A549 (cell line): ENCODE results near the gene TFB2M. TPM values are rescaled to one million over a fixed set of nuclear protein-coding genes. Genes with fewer than 3 reads are reported as not detected.

Experiments
- ATAC-seq, 2 experiments: fragments of 200-7000 bp in 1 of 2; fragments of >200 bp in 1 of 2; cut with Nextera tagmentation in 1 of 2; cut with Tn5 transposase in 1 of 2; 3 replicates each; pipeline versions ENCODE4 v1.8.0 to v1.9.1; 2018 to 2020; ENCODE audit warnings: mild to moderate bottlenecking in 1 of 2, moderate library complexity in 1 of 2
- CTCF ChIA-PET: fragments of 300-600 bp; sonication (Branson Sonifier 250); formaldehyde crosslinking; extraction: SDS; loops from one replicate; lab custom pipeline; 2021; ENCODE audit warnings: antibody characterized with exemption, inconsistent platforms; lab: Yijun Ruan, JAX
- POLR2A ChIA-PET: fragments of 350-600 bp; formaldehyde crosslinking; extraction: SDS; loops from one replicate; lab custom pipeline; 2021; ENCODE audit warnings: antibody characterized with exemption, inconsistent platforms; lab: Yijun Ruan, JAX
- DNase-seq, 2 experiments: peaks; one replicate each; pipeline versions ENCODE4 v3.0.0 to v3.0.0-alpha.2; 2011 to 2016; ENCODE audit warnings: low read depth in 1 of 2, low spot score in 1 of 2
- FAIRE-seq: peaks from 2 replicates; lab custom pipeline; 2011; peaks lifted over from hg19 to GRCh38; lab: Jason Lieb, UNC
- H3K27ac ChIP-seq, 2 experiments: fragments of >200 bp; sonication (Bioruptor Twin); formaldehyde crosslinking; 3 replicates each; pipeline ENCODE4 v1.5.1; 2016 to 2017
- H3K4me1 ChIP-seq: fragments of >200 bp; sonication (Bioruptor Twin); formaldehyde crosslinking; 3 replicates; pipeline ENCODE4 v1.6.1; 2016
- H3K4me2 ChIP-seq: fragments of >200 bp; sonication (Bioruptor Twin); formaldehyde crosslinking; 3 replicates; pipeline ENCODE4 v1.6.1; 2016
- H3K4me3 ChIP-seq: fragments of >200 bp; sonication (Bioruptor Twin); formaldehyde crosslinking; 3 replicates; pipeline ENCODE4 v1.5.1; 2016
- H3K9me3 ChIP-seq: fragments of >200 bp; sonication (Bioruptor Twin); formaldehyde crosslinking; 3 replicates; pipeline ENCODE4 v1.6.1; 2016
- CHD2 ChIP-seq: fragments of 150-350 bp; IDR thresholded peaks from 2 replicates; pipeline ENCODE4 v1.6.1; 2014; ENCODE audit warnings: low read length; ENCODE audit not compliant: partially characterized antibody
- EP300 ChIP-seq, 2 experiments: fragments of >200 bp; sonication (Bioruptor Twin); formaldehyde crosslinking; IDR thresholded peaks; 2 replicates in 1 of 2; 3 replicates in 1 of 2; pipeline ENCODE4 v1.6.1; 2016 to 2017
- FOSL2 ChIP-seq, 2 experiments: fragments of 450-650 bp in 1 of 2; fragments of >200 bp in 1 of 2; sonication (Bioruptor Twin) in 1 of 2; formaldehyde crosslinking; IDR thresholded peaks; 2 replicates each; pipeline versions ENCODE4 v1.5.0 to v1.6.1; 2016 to 2020; ENCODE audit warnings: mild to moderate bottlenecking in 1 of 2, moderate library complexity in 1 of 2
- HDAC2 ChIP-seq: fragments of 200-600 bp; sonication (generic); IDR thresholded peaks from 2 replicates; pipeline ENCODE4 v1.6.1; 2016
- HEYL ChIP-seq: fragments of 250-450 bp; sonication (Bioruptor Pico); IDR thresholded peaks from 2 replicates; pipeline ENCODE4 v1.8.0; 2021; ENCODE audit warnings: mild to moderate bottlenecking, moderate library complexity
- HOXA7 ChIP-seq: fragments of 250-450 bp; sonication (Bioruptor Pico); IDR thresholded peaks from 2 replicates; pipeline ENCODE4 v1.5.0; 2020; ENCODE audit warnings: mild to moderate bottlenecking, moderate library complexity
- HOXB5 ChIP-seq: fragments of 250-450 bp; sonication (Bioruptor Pico); IDR thresholded peaks from 2 replicates; pipeline ENCODE4 v1.5.0; 2020; ENCODE audit warnings: mild to moderate bottlenecking, moderate library complexity
- JUN ChIP-seq, 2 experiments: fragments of >200 bp; sonication (Bioruptor Twin); formaldehyde crosslinking; IDR thresholded peaks; 2 replicates in 1 of 2; 3 replicates in 1 of 2; pipeline ENCODE4 v1.6.1; 2016 to 2017
- KDM1A ChIP-seq: fragments of 200-600 bp; sonication (generic); IDR thresholded peaks from 2 replicates; pipeline ENCODE4 v1.6.1; 2016; ENCODE audit warnings: low read depth, mild to moderate bottlenecking
- KDM5A ChIP-seq: fragments of 200-600 bp; sonication (generic); IDR thresholded peaks from 2 replicates; pipeline ENCODE4 v1.6.1; 2016; ENCODE audit warnings: antibody characterized with exemption, mild to moderate bottlenecking
- MAFK ChIP-seq: fragments of 450-650 bp; IDR thresholded peaks from 2 replicates; pipeline ENCODE4 v1.6.1; 2014; ENCODE audit not compliant: partially characterized antibody
- MAX ChIP-seq: IDR thresholded peaks from 2 replicates; pipeline ENCODE4 v1.6.1; 2012
- MYC ChIP-seq: IDR thresholded peaks from 2 replicates; pipeline ENCODE4 v1.6.1; 2012; ENCODE audit warnings: mild to moderate bottlenecking, inconsistent platforms, low read length, improper control_type of control experiment, borderline replicate concordance
- NPAS2 ChIP-seq: fragments of 250-450 bp; sonication (Bioruptor Pico); IDR thresholded peaks from 2 replicates; pipeline ENCODE4 v1.8.0; 2022; ENCODE audit warnings: mild to moderate bottlenecking, moderate library complexity, borderline replicate concordance
- PHF8 ChIP-seq: fragments of 200-600 bp; sonication (generic); IDR thresholded peaks from 2 replicates; pipeline ENCODE4 v1.6.1; 2016; ENCODE audit warnings: low read depth, mild to moderate bottlenecking, antibody characterized with exemption, moderate library complexity, borderline replicate concordance
- SMC3 ChIP-seq: fragments of >200 bp; sonication (Bioruptor Twin); formaldehyde crosslinking; IDR thresholded peaks from 3 replicates; pipeline ENCODE4 v1.6.1; 2018; ENCODE audit warnings: inconsistent platforms
- SREBF2 ChIP-seq: fragments of 450-650 bp; IDR thresholded peaks from 2 replicates; pipeline ENCODE4 v1.6.1; 2014; ENCODE audit warnings: mild to moderate bottlenecking, moderate library complexity
- TP53 ChIP-seq: fragments of 250-450 bp; sonication (Bioruptor Pico); IDR thresholded peaks from 2 replicates; pipeline ENCODE4 v1.5.0; 2021; ENCODE audit warnings: mild to moderate bottlenecking, moderate library complexity
- ZNF302 ChIP-seq: fragments of 250-450 bp; sonication (Bioruptor Pico); IDR thresholded peaks from 2 replicates; pipeline ENCODE4 v1.9.0; 2021; ENCODE audit warnings: inconsistent platforms, mild to moderate bottlenecking, moderate library complexity
- WGBS: methylation state at CpG from one replicate; pipeline ENCODE4 v1.1.6; 2017; ENCODE audit errors: missing lambda C conversion rate; 5-methylcytosine and 5-hydroxymethylcytosine counted together
- polyA plus RNA-seq, 4 experiments: library from polyadenylated mRNA; depleted of rRNA in 3 of 4; stranded (reverse); fragments of >200 nt; fragmentation: RNase III in 1 of 4; extraction: RNeasy Plus Mini Kit Qiagen cat#74134 plus additional on column Dnase treatment in 1 of 4; gene quantifications; 2 replicates in 3 of 4; 3 replicates in 1 of 4; pipeline ENCODE4 v1.2.3, GENCODE V29; 2011 to 2017
- TF ChIP-seq, protein P1 (sequence below): fragments of 200-600 bp; sonication (generic); IDR thresholded peaks from 2 replicates; pipeline ENCODE4 v1.6.1; 2016; ENCODE audit warnings: antibody characterized with exemption, mild to moderate bottlenecking, moderate library complexity
- TF ChIP-seq, protein P2 (sequence below): fragments of 150-350 bp; IDR thresholded peaks from 2 replicates; pipeline ENCODE4 v1.6.1; 2014; ENCODE audit warnings: low read depth, mild to moderate bottlenecking, low read length

Gene TFB2M
- polyA plus RNA-seq, 2 of the 4 experiments (the other 2 are of a cell fraction) = 27.7 to 59.9 TPM

DNA sequence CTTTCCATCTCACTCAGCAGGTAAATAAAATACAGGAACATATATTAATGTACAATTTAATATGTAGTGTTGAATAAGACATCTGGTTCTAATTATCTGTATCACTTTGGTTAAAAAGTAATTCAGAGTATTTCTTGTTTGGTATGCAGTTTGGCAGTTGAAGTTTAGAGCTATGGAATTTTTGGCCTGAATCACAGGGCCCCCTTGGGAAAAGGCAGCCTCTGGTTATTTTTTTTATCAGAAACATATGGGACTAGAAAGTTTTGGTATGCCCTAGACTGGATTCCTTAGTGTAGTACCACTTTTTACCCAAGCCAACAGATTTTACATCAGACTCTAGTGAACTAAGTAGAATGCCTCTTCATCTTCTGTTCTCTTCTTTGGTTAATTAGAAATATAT lies 26.6 kb upstream of the TFB2M start:
- ATAC-seq (no peak), DNase-seq (no peak), FAIRE-seq (no peak)
- POLR2A ChIA-PET = no interaction called here
- H3K9me3 ChIP-seq = no peaks in the 10 kb centered on the region
- no peak overlapping the region for H3K4me2 ChIP-seq
- no peak overlapping the region for H3K27ac ChIP-seq
- CTCF ChIA-PET = interaction anchor here (1.5 kb wide), 1 partner anchor 20 kb away, joined by 6 read pairs; no protein-coding TSS in a partner anchor
- no peak overlapping the region for H3K4me3 ChIP-seq
- TF ChIP-seq PHF8 (no peak), KDM5A (no peak), TP53 (CRISPR knock-in tag) (no peak), HOXA7 (no peak), SREBF2 (no peak), ZNF302 (CRISPR knock-in tag) (no peak), MAX (no peak), NPAS2 (CRISPR knock-in tag) (no peak), HEYL (CRISPR knock-in tag) (no peak), KDM1A (no peak), JUN (IDR thresholded peaks at IDR 0.05) (no peak), SMC3 (no peak), MYC (no peak), HOXB5 (CRISPR knock-in tag) (no peak), FOSL2 (IDR thresholded peaks at IDR 0.05) (no peak), FOSL2 (CRISPR knock-in tag; IDR thresholded peaks at IDR 0.05) (no peak), MAFK (no peak)
- TF ChIP-seq, protein P1, sequence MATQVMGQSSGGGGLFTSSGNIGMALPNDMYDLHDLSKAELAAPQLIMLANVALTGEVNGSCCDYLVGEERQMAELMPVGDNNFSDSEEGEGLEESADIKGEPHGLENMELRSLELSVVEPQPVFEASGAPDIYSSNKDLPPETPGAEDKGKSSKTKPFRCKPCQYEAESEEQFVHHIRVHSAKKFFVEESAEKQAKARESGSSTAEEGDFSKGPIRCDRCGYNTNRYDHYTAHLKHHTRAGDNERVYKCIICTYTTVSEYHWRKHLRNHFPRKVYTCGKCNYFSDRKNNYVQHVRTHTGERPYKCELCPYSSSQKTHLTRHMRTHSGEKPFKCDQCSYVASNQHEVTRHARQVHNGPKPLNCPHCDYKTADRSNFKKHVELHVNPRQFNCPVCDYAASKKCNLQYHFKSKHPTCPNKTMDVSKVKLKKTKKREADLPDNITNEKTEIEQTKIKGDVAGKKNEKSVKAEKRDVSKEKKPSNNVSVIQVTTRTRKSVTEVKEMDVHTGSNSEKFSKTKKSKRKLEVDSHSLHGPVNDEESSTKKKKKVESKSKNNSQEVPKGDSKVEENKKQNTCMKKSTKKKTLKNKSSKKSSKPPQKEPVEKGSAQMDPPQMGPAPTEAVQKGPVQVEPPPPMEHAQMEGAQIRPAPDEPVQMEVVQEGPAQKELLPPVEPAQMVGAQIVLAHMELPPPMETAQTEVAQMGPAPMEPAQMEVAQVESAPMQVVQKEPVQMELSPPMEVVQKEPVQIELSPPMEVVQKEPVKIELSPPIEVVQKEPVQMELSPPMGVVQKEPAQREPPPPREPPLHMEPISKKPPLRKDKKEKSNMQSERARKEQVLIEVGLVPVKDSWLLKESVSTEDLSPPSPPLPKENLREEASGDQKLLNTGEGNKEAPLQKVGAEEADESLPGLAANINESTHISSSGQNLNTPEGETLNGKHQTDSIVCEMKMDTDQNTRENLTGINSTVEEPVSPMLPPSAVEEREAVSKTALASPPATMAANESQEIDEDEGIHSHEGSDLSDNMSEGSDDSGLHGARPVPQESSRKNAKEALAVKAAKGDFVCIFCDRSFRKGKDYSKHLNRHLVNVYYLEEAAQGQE = no peak
- TF ChIP-seq, protein P2, sequence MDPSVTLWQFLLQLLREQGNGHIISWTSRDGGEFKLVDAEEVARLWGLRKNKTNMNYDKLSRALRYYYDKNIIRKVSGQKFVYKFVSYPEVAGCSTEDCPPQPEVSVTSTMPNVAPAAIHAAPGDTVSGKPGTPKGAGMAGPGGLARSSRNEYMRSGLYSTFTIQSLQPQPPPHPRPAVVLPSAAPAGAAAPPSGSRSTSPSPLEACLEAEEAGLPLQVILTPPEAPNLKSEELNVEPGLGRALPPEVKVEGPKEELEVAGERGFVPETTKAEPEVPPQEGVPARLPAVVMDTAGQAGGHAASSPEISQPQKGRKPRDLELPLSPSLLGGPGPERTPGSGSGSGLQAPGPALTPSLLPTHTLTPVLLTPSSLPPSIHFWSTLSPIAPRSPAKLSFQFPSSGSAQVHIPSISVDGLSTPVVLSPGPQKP = no peak
- 0 out of 3 replicates have a peak, but pooled peaks cover 8% of the 10 kb centered on the region for H3K4me1 ChIP-seq

DNA sequence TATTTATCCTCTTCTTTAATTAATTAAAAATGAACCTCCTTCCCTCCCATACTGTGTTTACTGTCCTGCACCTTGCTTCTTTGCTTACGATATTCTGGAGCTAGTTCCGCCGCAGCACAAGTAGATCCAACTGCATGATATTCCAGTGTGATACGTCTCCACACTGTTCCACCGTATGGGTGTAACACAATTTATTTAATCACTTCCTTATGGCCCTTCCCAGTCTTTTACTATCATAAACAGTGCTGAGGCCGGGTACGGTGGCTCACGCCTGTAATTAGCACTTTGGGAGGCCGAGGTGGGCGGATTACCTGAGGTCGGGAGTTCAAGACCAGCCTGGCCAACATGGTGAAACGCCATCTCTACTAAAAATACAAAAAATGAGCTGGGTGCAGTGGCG lies 25.9 kb upstream of the TFB2M start:
- no peak for ATAC-seq
- no peak overlapping the region for H3K4me3 ChIP-seq
- WGBS = 88% methylated on average over 13 of the region's 13 CpGs
- H3K27ac ChIP-seq = no peak overlapping the region
- ChIA-PET CTCF (no interaction called here), POLR2A (no interaction called here)
- no peaks in the 10 kb centered on the region for H3K9me3 ChIP-seq
- no peak for DNase-seq
- no peak for FAIRE-seq
- TF ChIP-seq HEYL (CRISPR knock-in tag) (no peak), EP300 (IDR thresholded peaks at IDR 0.05) (no peak), HDAC2 (no peak), HOXB5 (CRISPR knock-in tag) (no peak), CHD2 (no peak)
- TF ChIP-seq, protein P1 = no peak
- TF ChIP-seq, all 56 proteins: peak for 0
- Histone ChIP-seq H3K4me2 (no peak overlapping the region), H3K4me1 (0 out of 3 replicates have a peak, but pooled peaks cover 7% of the 10 kb centered on the region)
